ENCODE data around the gene CFAP54.

CFAP54 gene

GRCh38 chr12:96906498-96906848, 417.1 kb downstream of the CFAP54 start:
- DNase-seq: no peak

GRCh38 chr12:96906849-96907670, 417.7 kb downstream of the CFAP54 start, which contains the start of gene NEDD1:
TSS of gene NEDD1 (plus strand) at chr12:96907257. CDS start at chr12:96909760, 2,503 bp downstream.
- peak; percentile 42 for DNase-seq

- peak; percentile 19 for DNase-seq
Observed at GRCh38 chr12:96907671-96908422, 418.5 kb downstream of the CFAP54 start.

- no peak for DNase-seq
Observed at GRCh38 chr12:96908423-96908675, 419.0 kb downstream of the CFAP54 start.

- DNase-seq: no peak
Observed at GRCh38 chr12:96912261-96912660, 422.9 kb downstream of the CFAP54 start.

GRCh38 chr12:96912943-96913342, 423.6 kb downstream of the CFAP54 start:
- no peak for DNase-seq

GRCh38 chr12:96919510-96920210, 430.3 kb downstream of the CFAP54 start:
- DNase-seq: no peak

Measured in NCI-H748 treated with DMSO at 0.1 percent for 48 hours (cell line).